HepG2 (cell line): ENCODE data around the gene TRIM8. TPM values are rescaled to one million over a fixed set of nuclear protein-coding genes. Genes with fewer than 3 reads are reported as not detected.
A peak's percentile ranks its signal among the peaks of the same experiment; 100 is the strongest.

ENCODE experiments used
- CREBL2 ChIP-seq: sonication (generic); formaldehyde crosslinking; IDR thresholded peaks from 2 replicates; pipeline ENCODE4 v1.8.1; 2023; ENCODE audit warnings: missing genetic modification reagents, mild to moderate bottlenecking, borderline replicate concordance
- EZH2 ChIP-seq: conservative IDR thresholded peaks from 2 replicates; pipeline ENCODE4 v1.6.1; 2012; ENCODE audit warnings: mild to moderate bottlenecking, low read depth, low read length, moderate library complexity
- GRHL1 ChIP-seq: sonication (generic); formaldehyde crosslinking; conservative IDR thresholded peaks from 2 replicates; pipeline ENCODE4 v1.8.0; 2022; ENCODE audit warnings: missing genetic modification reagents
- HNRNPH1 ChIP-seq: fragments of 200-400 bp; formaldehyde crosslinking; optimal IDR thresholded peaks from 2 replicates; pipeline ENCODE3; 2017; ENCODE audit warnings: mild to moderate bottlenecking, low read depth, low read length
- HNRNPUL1 ChIP-seq: fragments of 200-400 bp; formaldehyde crosslinking; IDR thresholded peaks from 2 replicates; pipeline ENCODE4 v1.6.1; 2017; ENCODE audit warnings: low read depth, mild to moderate bottlenecking, low read length, moderate library complexity
- KDM6A ChIP-seq: IDR thresholded peaks from 2 replicates; pipeline ENCODE4 v1.6.1; 2016; ENCODE audit warnings: low read depth
- KLF13 ChIP-seq: sonication (generic); formaldehyde crosslinking; IDR thresholded peaks from 2 replicates; pipeline ENCODE4 v1.4.0; 2020; ENCODE audit warnings: mild to moderate bottlenecking, missing genetic modification reagents
- MAFF ChIP-seq: IDR thresholded peaks from 2 replicates; pipeline ENCODE4 v1.6.1; 2011; ENCODE audit warnings: low read depth, low read length, improper control_type of control experiment
- MXI1 ChIP-seq: IDR thresholded peaks from 3 replicates; pipeline ENCODE4 v1.6.1; 2012; ENCODE audit warnings: low read depth, low read length, inconsistent platforms, borderline replicate concordance
- NFE2 ChIP-seq: sonication (generic); formaldehyde crosslinking; IDR thresholded peaks from 2 replicates; pipeline ENCODE4 v1.4.0; 2020; ENCODE audit warnings: missing genetic modification reagents
- NR0B2 ChIP-seq: sonication (generic); formaldehyde crosslinking; IDR thresholded peaks from 2 replicates; pipeline ENCODE4 v1.4.0; 2020; ENCODE audit warnings: mild to moderate bottlenecking, missing genetic modification reagents
- PHF8 ChIP-seq: sonication (generic); formaldehyde crosslinking; IDR thresholded peaks from 2 replicates; pipeline ENCODE4 v1.5.0; 2020; ENCODE audit warnings: missing genetic modification reagents
- PLRG1 ChIP-seq: fragments of 450-650 bp; conservative IDR thresholded peaks from 2 replicates; pipeline ENCODE4 v1.6.1; 2016
- SOX6 ChIP-seq, 2 experiments: fragments of 450-650 bp in 1 of 2; sonication (generic) in 1 of 2; formaldehyde crosslinking in 1 of 2; IDR thresholded peaks; 2 replicates each; pipeline versions ENCODE4 v1.4.0 to v1.6.1; 2017 to 2020; ENCODE audit warnings: antibody characterized with exemption in 1 of 2, mild to moderate bottlenecking in 1 of 2, missing genetic modification reagents in 1 of 2
- ZFY ChIP-seq: sonication (generic); formaldehyde crosslinking; IDR thresholded peaks from 2 replicates; pipeline ENCODE4 v1.4.0; 2020; ENCODE audit warnings: missing genetic modification reagents
- ZNF282 ChIP-seq: fragments of 450-650 bp; IDR thresholded peaks from 2 replicates; pipeline ENCODE4 v1.6.1; 2018; ENCODE audit not compliant: partially characterized antibody
- ZNF33B ChIP-seq: sonication (generic); formaldehyde crosslinking; IDR thresholded peaks from 2 replicates; pipeline ENCODE4 v1.5.1; 2020; ENCODE audit warnings: mild to moderate bottlenecking, missing genetic modification reagents
- ZNF513 ChIP-seq: sonication (generic); formaldehyde crosslinking; conservative IDR thresholded peaks from 2 replicates; pipeline ENCODE4 v1.5.0; 2020; ENCODE audit warnings: missing genetic modification reagents
- ZNF547 ChIP-seq: sonication (generic); formaldehyde crosslinking; IDR thresholded peaks from 2 replicates; pipeline ENCODE4 v1.5.1; 2020; ENCODE audit warnings: mild to moderate bottlenecking, missing genetic modification reagents
- ZNF577 ChIP-seq: sonication (generic); formaldehyde crosslinking; IDR thresholded peaks from 2 replicates; pipeline ENCODE4 v1.4.0; 2020; ENCODE audit warnings: mild to moderate bottlenecking, low read depth, missing genetic modification reagents, borderline replicate concordance
- ZNF615 ChIP-seq: sonication (generic); formaldehyde crosslinking; IDR thresholded peaks from 2 replicates; pipeline ENCODE4 v1.5.0; 2020; ENCODE audit warnings: mild to moderate bottlenecking, missing genetic modification reagents, borderline replicate concordance
- ZNF670 ChIP-seq: sonication (generic); formaldehyde crosslinking; IDR thresholded peaks from 2 replicates; pipeline ENCODE4 v1.8.0; 2022; ENCODE audit warnings: mild to moderate bottlenecking, missing genetic modification reagents, borderline replicate concordance
- ZNF7 ChIP-seq: IDR thresholded peaks from 2 replicates; pipeline ENCODE4 v1.6.1; 2016; ENCODE audit warnings: missing biosample characterization, missing genetic modification reagents
- ZNF704 ChIP-seq: sonication (generic); formaldehyde crosslinking; IDR thresholded peaks from 2 replicates; pipeline ENCODE4 v1.8.1; 2023; ENCODE audit warnings: mild to moderate bottlenecking, inconsistent platforms, moderate library complexity, missing genetic modification reagents, borderline replicate concordance
- ZNF773 ChIP-seq: sonication (generic); formaldehyde crosslinking; IDR thresholded peaks from 2 replicates; pipeline ENCODE4 v1.4.0; 2020; ENCODE audit warnings: missing genetic modification reagents, borderline replicate concordance
- ZNF792 ChIP-seq: IDR thresholded peaks from 2 replicates; pipeline ENCODE4 v1.6.1; 2016
- polyA plus RNA-seq, 8 experiments: library from polyadenylated mRNA; depleted of rRNA in 3 of 8; stranded (reverse) in 7 of 8; unstranded in 1 of 8; fragments of >200 nt; fragmentation: Illumina TruSeq in 4 of 8; extraction: Trizol in 4 of 8; gene quantifications; 2 replicates each; pipeline versions ENCODE4 v1.2.1 to v1.2.3, GENCODE V29; 2011 to 2016; ENCODE audit warnings: low read depth in 4 of 8, missing spikeins in 1 of 8, mixed read lengths in 1 of 8; ENCODE audit not compliant: insufficient read depth in 1 of 8
- total RNA-seq, 5 experiments: library from RNA; depleted of rRNA; stranded (reverse); fragments of >200 nt; fragmentation: Illumina TruSeq; extraction: Trizol; gene quantifications; 2 replicates each; pipeline ENCODE4 v1.2.3, GENCODE V29; 2016; ENCODE audit warnings: low read depth in 1 of 5

TRIM8 gene
- total and polyA plus RNA-seq, 2 of the 13 experiments (the other 11 are each of a cell fraction or from before 2014, with no cell fraction given) = 38.9 to 66.5 TPM

- TF ChIP-seq HNRNPUL1 = no peak
- TF ChIP-seq ZNF33B (CRISPR knock-in tag) = no peak
- peak; percentile 97 for TF ChIP-seq ZFY (CRISPR knock-in tag)
- no peak for TF ChIP-seq EZH2
- TF ChIP-seq ZNF670 (CRISPR knock-in tag) = peak; percentile 74; the same call in 1 of the 2 replicates
- TF ChIP-seq PHF8 (CRISPR knock-in tag) = peak; percentile 47; the same call in 1 of the 2 replicates
- no peak for TF ChIP-seq HNRNPH1
- no peak for TF ChIP-seq ZNF7 (CRISPR knock-in tag)
- TF ChIP-seq KDM6A = peak; percentile 88
- no peak for TF ChIP-seq PLRG1
- no peak for TF ChIP-seq ZNF547 (CRISPR knock-in tag)
- TF ChIP-seq ZNF704 (CRISPR knock-in tag) = no peak; the same call in 1 of the 2 replicates
- no peak for TF ChIP-seq ZNF773 (CRISPR knock-in tag)
- peak; percentile 59; the same call in 1 of the 2 replicates for TF ChIP-seq ZNF792 (CRISPR knock-in tag)
- TF ChIP-seq ZNF615 = no peak
- no peak for TF ChIP-seq CREBL2 (CRISPR knock-in tag)
- TF ChIP-seq KLF13 (CRISPR knock-in tag) = no peak
- no peak for TF ChIP-seq GRHL1 (CRISPR knock-in tag)
- no peak for TF ChIP-seq MAFF
- TF ChIP-seq ZNF513 = no peak
- TF ChIP-seq NFE2 (CRISPR knock-in tag) = no peak
- no peak for TF ChIP-seq NR0B2 (CRISPR knock-in tag)
- no peak; the same call in 2 of the 3 replicates for TF ChIP-seq MXI1
- no peak for TF ChIP-seq ZNF282
- TF ChIP-seq SOX6 (IDR thresholded peaks at IDR 0.05) = no peak
- TF ChIP-seq SOX6 (CRISPR knock-in tag; IDR thresholded peaks at IDR 0.05) = peak; percentile 91
- TF ChIP-seq ZNF577 (CRISPR knock-in tag) = no peak
Observed at GRCh38 chr10:102597131-102597991, 46.9 kb upstream of the TRIM8 start (continued).
